ENCODE measurements around the gene COX8A.
"Not testable (repeated sequence)": the region's sequence is repeated elsewhere in the genome, so short reads cannot be mapped to it uniquely, and the experiment has no call there.

Gene COX8A

DNA sequence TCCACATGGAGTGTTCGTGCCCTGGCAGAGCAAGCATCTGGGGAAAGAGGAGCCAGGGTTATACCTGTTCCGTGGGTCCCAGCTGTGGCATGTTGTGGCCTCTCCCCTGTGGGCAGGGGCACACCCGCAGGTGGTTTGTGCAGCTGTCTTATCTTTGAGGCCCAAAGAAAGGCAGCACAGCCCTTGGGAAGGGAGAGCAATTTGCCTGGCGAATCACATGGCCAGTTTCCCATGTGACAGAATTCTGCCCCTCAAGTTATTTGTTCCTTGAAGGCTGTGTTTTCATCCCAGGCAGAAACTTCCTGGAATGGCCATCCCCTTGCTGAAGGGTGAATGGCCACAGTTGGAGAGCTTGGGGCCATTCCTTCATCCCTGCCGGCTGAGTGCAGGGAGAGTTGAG is 16.4 kb upstream of the COX8A start:
- Histone ChIP-seq H3K4me3 (ENCODE audit: low read depth in 1 of 2, low read length in 2 of 2) (no peak overlapping the region), H3K4me1 (ENCODE audit: insufficient read depth, low read length) (peaks cover 17% of the 10 kb centered on the region), H3K4me2 (ENCODE audit: insufficient read depth, low read length) (no peak overlapping the region), H3K27ac (ENCODE audit: low read length) (no peak overlapping the region), H3K36me3 (ENCODE audit: insufficient read depth, low read length) (peaks cover 50% of the 10 kb centered on the region), H3K79me2 (ENCODE audit: insufficient read depth, low read length) (no peaks in the 10 kb centered on the region), H3K9ac (ENCODE audit: low read depth, low read length) (no peak overlapping the region), H2AFZ (ENCODE audit: low read depth, low read length) (no peak overlapping the region), H4K20me1 (ENCODE audit: insufficient read depth, low read length) (peaks cover 36% of the 10 kb centered on the region), H3K9me3 (ENCODE audit: insufficient read depth, low read length, severe bottlenecking) (no peaks in the 10 kb centered on the region), H3K27me3 (ENCODE audit: insufficient read depth, low read length, poor library complexity) (no peaks in the 10 kb centered on the region)
- no peak for TF ChIP-seq EZH2 (IDR thresholded peaks at IDR 0.05; ENCODE audit: borderline replicate concordance, low read depth, low read length, severe bottlenecking)
- TF ChIP-seq, protein P1, sequence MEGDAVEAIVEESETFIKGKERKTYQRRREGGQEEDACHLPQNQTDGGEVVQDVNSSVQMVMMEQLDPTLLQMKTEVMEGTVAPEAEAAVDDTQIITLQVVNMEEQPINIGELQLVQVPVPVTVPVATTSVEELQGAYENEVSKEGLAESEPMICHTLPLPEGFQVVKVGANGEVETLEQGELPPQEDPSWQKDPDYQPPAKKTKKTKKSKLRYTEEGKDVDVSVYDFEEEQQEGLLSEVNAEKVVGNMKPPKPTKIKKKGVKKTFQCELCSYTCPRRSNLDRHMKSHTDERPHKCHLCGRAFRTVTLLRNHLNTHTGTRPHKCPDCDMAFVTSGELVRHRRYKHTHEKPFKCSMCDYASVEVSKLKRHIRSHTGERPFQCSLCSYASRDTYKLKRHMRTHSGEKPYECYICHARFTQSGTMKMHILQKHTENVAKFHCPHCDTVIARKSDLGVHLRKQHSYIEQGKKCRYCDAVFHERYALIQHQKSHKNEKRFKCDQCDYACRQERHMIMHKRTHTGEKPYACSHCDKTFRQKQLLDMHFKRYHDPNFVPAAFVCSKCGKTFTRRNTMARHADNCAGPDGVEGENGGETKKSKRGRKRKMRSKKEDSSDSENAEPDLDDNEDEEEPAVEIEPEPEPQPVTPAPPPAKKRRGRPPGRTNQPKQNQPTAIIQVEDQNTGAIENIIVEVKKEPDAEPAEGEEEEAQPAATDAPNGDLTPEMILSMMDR (IDR thresholded peaks at IDR 0.05; ENCODE audit: borderline replicate concordance, extremely low read depth, low read length, poor library complexity, severe bottlenecking) = no peak
- DNase-seq (no peak), ATAC-seq (ENCODE audit: insufficient read depth, low read depth) (no peak)

DNA sequence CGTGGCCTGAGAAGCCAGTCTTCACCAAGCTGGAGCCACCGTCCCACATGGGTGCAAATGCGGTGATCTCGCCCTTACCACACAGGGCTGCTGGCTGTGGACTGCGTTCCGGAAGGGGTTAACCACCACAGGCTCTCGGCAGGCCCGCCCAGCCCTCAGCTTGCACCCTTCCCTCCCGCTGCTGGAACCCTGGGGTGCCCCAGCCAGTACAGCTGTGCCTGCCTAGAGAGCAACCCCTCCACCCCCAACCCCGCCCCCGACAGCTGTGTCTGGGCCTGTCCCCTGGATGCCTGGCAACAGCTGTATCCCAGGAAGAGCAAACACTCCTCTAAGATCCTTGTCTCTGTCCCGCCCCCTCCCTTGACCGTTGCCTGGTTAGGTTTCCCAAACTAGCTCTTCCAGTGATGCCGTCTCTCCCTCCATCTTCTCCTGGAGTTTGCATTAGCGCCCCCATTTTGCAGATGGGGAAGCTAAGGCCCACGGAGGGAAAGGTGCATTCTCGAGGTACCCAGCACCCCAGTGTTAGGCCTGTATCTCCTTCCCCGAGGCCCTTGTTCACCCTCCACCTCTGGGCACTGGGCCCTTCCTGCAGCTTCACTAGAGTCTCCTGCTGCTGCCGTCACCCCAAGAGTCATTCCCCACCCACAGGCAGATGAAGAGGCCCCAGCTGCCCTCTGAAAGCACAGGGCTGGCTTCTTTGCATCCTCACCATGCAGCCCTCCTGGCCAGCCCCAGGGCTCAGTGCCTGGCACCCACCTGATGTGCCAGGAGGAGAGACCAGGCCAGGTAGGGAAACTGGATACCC is 12.6 kb upstream of the COX8A start:
- Histone ChIP-seq H3K79me2 (ENCODE audit: insufficient read depth, low read length) (no peaks in the 10 kb centered on the region), H3K27ac (ENCODE audit: low read length) (peak overlapping the region; percentile 64), H3K9me3 (ENCODE audit: insufficient read depth, low read length, severe bottlenecking) (no peaks in the 10 kb centered on the region), H3K4me2 (ENCODE audit: insufficient read depth, low read length) (peak overlapping the region; percentile 11), H2AFZ (ENCODE audit: low read depth, low read length) (no peak overlapping the region), H3K4me3 (ENCODE audit: low read depth in 1 of 2, low read length in 2 of 2) (no peak overlapping the region), H3K27me3 (ENCODE audit: insufficient read depth, low read length, poor library complexity) (no peaks in the 10 kb centered on the region), H4K20me1 (ENCODE audit: insufficient read depth, low read length) (peaks cover 33% of the 10 kb centered on the region), H3K4me1 (ENCODE audit: insufficient read depth, low read length) (peaks cover 17% of the 10 kb centered on the region), H3K36me3 (ENCODE audit: insufficient read depth, low read length) (peaks cover 14% of the 10 kb centered on the region), H3K9ac (ENCODE audit: low read depth, low read length) (no peak overlapping the region)
- ATAC-seq (ENCODE audit: insufficient read depth, low read depth) (peak; percentile 92), DNase-seq (peak; percentile 89)
- TF ChIP-seq, protein P1 (IDR thresholded peaks at IDR 0.05; ENCODE audit: borderline replicate concordance, extremely low read depth, low read length, poor library complexity, severe bottlenecking) = no peak
- no peak for TF ChIP-seq EZH2 (IDR thresholded peaks at IDR 0.05; ENCODE audit: borderline replicate concordance, low read depth, low read length, severe bottlenecking)

DNA sequence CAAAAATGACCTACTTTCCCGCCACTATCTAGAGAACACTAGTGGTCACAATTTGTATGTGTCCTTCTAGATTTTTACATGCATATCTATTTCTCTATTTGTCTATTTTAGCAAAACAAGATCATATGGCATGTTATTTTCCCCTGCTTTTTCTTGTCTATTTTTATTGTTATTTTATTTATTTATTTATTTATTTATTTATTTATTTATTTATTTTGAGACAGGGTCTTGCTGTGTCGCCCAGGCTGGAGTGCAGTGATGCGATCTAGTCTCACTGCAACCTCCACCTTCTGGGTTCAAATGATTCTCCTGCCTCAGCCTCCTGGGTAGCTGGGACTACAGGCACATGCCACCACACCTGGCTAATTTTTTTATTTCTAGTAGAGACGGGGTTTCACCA is 10.5 kb upstream of the COX8A start:
- H3K36me3 ChIP-seq (ENCODE audit: insufficient read depth, low read length); H3K27me3 ChIP-seq (ENCODE audit: insufficient read depth, low read length, poor library complexity); H3K9ac ChIP-seq (ENCODE audit: low read depth, low read length); ATAC-seq (ENCODE audit: insufficient read depth, low read depth); H2AFZ ChIP-seq (ENCODE audit: low read depth, low read length); DNase-seq; H3K4me2 ChIP-seq (ENCODE audit: insufficient read depth, low read length); H3K27ac ChIP-seq (ENCODE audit: low read length); H3K4me3 ChIP-seq (ENCODE audit: low read depth in 1 of 2, low read length in 2 of 2); H3K9me3 ChIP-seq (ENCODE audit: insufficient read depth, low read length, severe bottlenecking); H3K79me2 ChIP-seq (ENCODE audit: insufficient read depth, low read length): not testable (repeated sequence)
- peaks cover 17% of the 10 kb centered on the region for H3K4me1 ChIP-seq (ENCODE audit: insufficient read depth, low read length)
- H4K20me1 ChIP-seq (ENCODE audit: insufficient read depth, low read length) = peaks cover 22% of the 10 kb centered on the region

DNA sequence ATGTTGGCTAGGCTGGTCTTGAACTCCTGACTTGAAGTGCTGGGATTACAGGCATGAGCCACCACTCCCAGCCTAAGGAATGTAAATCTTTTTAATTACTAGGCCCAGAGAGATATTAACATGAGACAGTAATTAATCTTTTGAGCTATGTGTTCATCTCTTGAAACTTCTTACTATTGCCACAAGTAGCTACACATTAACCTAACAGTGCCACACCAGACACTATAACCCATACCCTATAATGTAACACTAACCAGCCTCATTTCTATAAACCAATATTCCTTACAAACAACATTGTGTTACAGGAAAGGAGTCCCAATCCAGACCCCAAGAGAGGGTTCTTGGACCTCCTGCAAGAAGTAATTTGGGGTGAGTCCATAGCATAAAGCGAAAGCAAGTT is 8.0 kb upstream of the COX8A start:
- Histone ChIP-seq H3K9ac (ENCODE audit: low read depth, low read length) (no peak overlapping the region), H4K20me1 (ENCODE audit: insufficient read depth, low read length) (peaks cover 8% of the 10 kb centered on the region; the same call in 1 of the 2 replicates), H3K4me2 (ENCODE audit: insufficient read depth, low read length) (no peak overlapping the region), H3K9me3 (ENCODE audit: insufficient read depth, low read length, severe bottlenecking) (no peaks in the 10 kb centered on the region), H3K27me3 (ENCODE audit: insufficient read depth, low read length, poor library complexity) (no peaks in the 10 kb centered on the region), H3K27ac (ENCODE audit: low read length) (no peak overlapping the region), H3K4me1 (ENCODE audit: insufficient read depth, low read length) (peaks cover 10% of the 10 kb centered on the region), H3K4me3 (ENCODE audit: low read depth in 1 of 2, low read length in 2 of 2) (no peak overlapping the region), H3K36me3 (ENCODE audit: insufficient read depth, low read length) (no peaks in the 10 kb centered on the region), H3K79me2 (ENCODE audit: insufficient read depth, low read length) (no peaks in the 10 kb centered on the region), H2AFZ (ENCODE audit: low read depth, low read length) (no peak overlapping the region)
- TF ChIP-seq, protein P1 (IDR thresholded peaks at IDR 0.05; ENCODE audit: borderline replicate concordance, extremely low read depth, low read length, poor library complexity, severe bottlenecking) = no peak
- TF ChIP-seq EZH2 (IDR thresholded peaks at IDR 0.05; ENCODE audit: borderline replicate concordance, low read depth, low read length, severe bottlenecking) = no peak
- no peak for DNase-seq
- no peak for ATAC-seq (ENCODE audit: insufficient read depth, low read depth)
